Smooth muscle cell (in vitro differentiated cells): ENCODE data around the gene DHX34. TPM values are rescaled to one million over a fixed set of nuclear protein-coding genes. Genes with fewer than 3 reads are reported as not detected.

Source experiments
- DNase-seq: peaks from one replicate; lab custom pipeline; 2025; ENCODE audit not compliant: unreplicated experiment; lab: John Stamatoyannopoulos, UW
- H2AFZ ChIP-seq: fragments of 200-600 bp; sonication (generic); 2 replicates; pipeline ENCODE4 v1.6.0; 2016; ENCODE audit warnings: antibody characterized with exemption, low read depth, mild to moderate bottlenecking
- H3F3A ChIP-seq: fragments of 200-600 bp; sonication (generic); 2 replicates; pipeline ENCODE4 v1.6.0; 2017; ENCODE audit warnings: antibody characterized with exemption, low read depth
- H3K27ac ChIP-seq: fragments of 200-600 bp; sonication (generic); 2 replicates; pipeline ENCODE4 v1.5.1; 2016; ENCODE audit warnings: low read depth, mild to moderate bottlenecking
- H3K27me3 ChIP-seq: fragments of 200-600 bp; sonication (generic); 2 replicates; pipeline ENCODE4 v1.6.1; 2016; ENCODE audit warnings: low read depth, mild to moderate bottlenecking
- H3K36me3 ChIP-seq: fragments of 200-600 bp; sonication (generic); 2 replicates; pipeline ENCODE4 v1.5.1; 2016; ENCODE audit warnings: low read depth
- H3K4me1 ChIP-seq: fragments of 200-600 bp; sonication (generic); 2 replicates; pipeline ENCODE4 v1.5.1; 2016; ENCODE audit warnings: low read depth
- H3K4me2 ChIP-seq: fragments of 200-600 bp; sonication (generic); 2 replicates; pipeline ENCODE4 v1.6.0; 2016; ENCODE audit warnings: mild to moderate bottlenecking
- H3K4me3 ChIP-seq: fragments of 200-600 bp; sonication (generic); 2 replicates; pipeline ENCODE4 v1.5.1; 2016; ENCODE audit warnings: mild to moderate bottlenecking
- H3K79me2 ChIP-seq: fragments of 200-600 bp; sonication (generic); 2 replicates; pipeline ENCODE4 v1.6.0; 2016; ENCODE audit warnings: low read depth, mild to moderate bottlenecking
- H3K9ac ChIP-seq: fragments of 200-600 bp; sonication (generic); 2 replicates; pipeline ENCODE4 v1.6.0; 2016; ENCODE audit warnings: low read depth
- H3K9me3 ChIP-seq: fragments of 200-600 bp; sonication (generic); replicated peaks from 2 replicates; pipeline ENCODE4 v1.5.1; 2016; ENCODE audit warnings: low read depth
- H4K20me1 ChIP-seq: fragments of 200-600 bp; sonication (generic); 2 replicates; pipeline ENCODE4 v1.6.0; 2016; ENCODE audit warnings: low read depth
- WGBS: methylation state at CpG from one replicate; pipeline ENCODE4 v1.1.7; 2016; ENCODE audit warnings: low lambda C conversion rate; 5-methylcytosine and 5-hydroxymethylcytosine counted together
- polyA plus RNA-seq: library from polyadenylated mRNA; unstranded; fragments of >200 nt; fragmentation: Nextera tagmentation; extraction: Ambion mirVana; gene quantifications from 2 replicates; pipeline ENCODE4 v1.2.1, GENCODE V29; 2016
- total RNA-seq: library from RNA; depleted of rRNA; stranded (reverse); fragments of >200 nt; gene quantifications from 2 replicates; pipeline ENCODE4 v1.2.3, GENCODE V29; 2014
- TF ChIP-seq, protein P1 (sequence below): fragments of 200-600 bp; sonication (generic); IDR thresholded peaks from 2 replicates; pipeline ENCODE4 v1.5.1; 2017; ENCODE audit warnings: borderline replicate concordance, mild to moderate bottlenecking, antibody characterized with exemption; ENCODE audit not compliant: insufficient read depth, poor library complexity, severe bottlenecking

DHX34 gene
- total and polyA plus RNA-seq, 2 experiments from 2014 or later, result 7.1 to 9.8 TPM

DNA sequence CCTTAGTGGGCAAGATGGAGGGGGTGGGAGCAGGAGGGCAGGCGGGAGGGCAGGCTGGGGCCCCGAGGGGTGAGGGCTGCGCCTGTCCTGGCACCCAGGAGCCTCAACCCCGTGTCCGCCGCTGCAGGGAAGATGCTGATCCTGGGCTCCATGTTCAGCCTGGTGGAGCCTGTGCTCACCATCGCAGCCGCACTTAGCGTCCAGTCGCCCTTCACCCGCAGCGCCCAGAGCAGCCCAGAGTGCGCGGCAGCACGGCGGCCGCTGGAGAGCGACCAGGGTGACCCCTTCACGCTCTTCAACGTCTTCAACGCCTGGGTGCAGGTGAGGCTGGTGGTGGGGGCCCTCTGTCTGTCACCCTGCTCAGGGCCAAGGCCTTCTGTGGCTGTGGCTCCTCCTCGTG lies 23.5 kb downstream of the DHX34 start:
- Histone ChIP-seq H3K4me1 (no peaks in the 10 kb centered on the region), H3K36me3 (no peaks in the 10 kb centered on the region), H3F3A (no peaks in the 10 kb centered on the region), H3K9ac (no peak overlapping the region), H3K27me3 (no peaks in the 10 kb centered on the region), H3K79me2 (no peaks in the 10 kb centered on the region), H3K27ac (no peak overlapping the region), H2AFZ (no peak overlapping the region), H3K9me3 (no peaks in the 10 kb centered on the region), H3K4me3 (no peak overlapping the region), H3K4me2 (no peak overlapping the region), H4K20me1 (no peaks in the 10 kb centered on the region)
- WGBS, result over 99% methylated on average over 16 of the region's 22 CpGs
- DNase-seq, result no peak
- TF ChIP-seq, protein P1, sequence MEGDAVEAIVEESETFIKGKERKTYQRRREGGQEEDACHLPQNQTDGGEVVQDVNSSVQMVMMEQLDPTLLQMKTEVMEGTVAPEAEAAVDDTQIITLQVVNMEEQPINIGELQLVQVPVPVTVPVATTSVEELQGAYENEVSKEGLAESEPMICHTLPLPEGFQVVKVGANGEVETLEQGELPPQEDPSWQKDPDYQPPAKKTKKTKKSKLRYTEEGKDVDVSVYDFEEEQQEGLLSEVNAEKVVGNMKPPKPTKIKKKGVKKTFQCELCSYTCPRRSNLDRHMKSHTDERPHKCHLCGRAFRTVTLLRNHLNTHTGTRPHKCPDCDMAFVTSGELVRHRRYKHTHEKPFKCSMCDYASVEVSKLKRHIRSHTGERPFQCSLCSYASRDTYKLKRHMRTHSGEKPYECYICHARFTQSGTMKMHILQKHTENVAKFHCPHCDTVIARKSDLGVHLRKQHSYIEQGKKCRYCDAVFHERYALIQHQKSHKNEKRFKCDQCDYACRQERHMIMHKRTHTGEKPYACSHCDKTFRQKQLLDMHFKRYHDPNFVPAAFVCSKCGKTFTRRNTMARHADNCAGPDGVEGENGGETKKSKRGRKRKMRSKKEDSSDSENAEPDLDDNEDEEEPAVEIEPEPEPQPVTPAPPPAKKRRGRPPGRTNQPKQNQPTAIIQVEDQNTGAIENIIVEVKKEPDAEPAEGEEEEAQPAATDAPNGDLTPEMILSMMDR, result no peak

DNA sequence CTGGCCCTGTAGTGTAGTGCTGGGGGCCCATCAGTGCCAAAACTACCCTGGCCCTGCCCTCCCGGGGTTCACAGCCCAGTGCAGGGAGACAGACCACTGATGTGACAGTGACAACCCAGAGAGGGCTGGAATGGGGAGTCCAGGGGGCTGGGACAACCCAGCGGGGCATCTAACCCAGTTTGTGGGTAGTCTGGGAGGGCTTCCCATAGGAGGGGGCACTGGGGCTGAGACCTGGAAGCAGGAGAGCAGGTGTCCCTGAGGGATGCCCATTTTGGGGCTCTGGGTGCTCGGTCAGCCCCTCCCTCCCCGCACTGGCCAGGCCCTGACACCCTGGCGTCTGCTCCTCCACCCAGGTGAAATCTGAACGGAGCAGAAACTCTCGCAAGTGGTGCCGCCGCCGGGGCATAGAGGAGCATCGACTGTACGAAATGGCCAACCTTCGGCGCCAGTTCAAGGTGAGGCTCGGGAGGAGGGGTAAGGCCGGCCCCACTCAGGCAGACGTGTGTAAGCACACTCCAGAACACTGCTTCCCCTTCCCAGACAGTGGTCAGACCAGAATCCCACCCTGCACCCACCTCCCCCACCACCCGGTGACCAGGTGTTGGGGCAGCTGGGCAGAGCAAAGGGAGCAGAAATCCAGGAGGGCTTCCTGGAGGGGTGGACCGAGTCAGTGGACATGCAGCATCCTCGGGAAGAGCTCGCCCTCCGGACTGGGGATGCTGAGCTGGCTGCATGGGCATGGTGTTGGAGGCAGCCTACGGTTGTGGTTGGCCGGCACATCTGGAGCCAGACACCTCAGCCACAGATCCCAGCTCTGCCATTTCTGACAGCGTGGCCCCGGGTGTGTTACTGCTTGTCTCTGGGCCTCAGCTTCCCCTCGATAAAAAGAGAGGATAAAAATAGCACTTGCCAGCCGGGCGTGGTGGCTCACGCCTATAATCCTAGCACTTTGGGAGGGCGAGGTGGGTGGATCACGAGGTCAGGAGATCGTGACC lies 24.4 kb downstream of the DHX34 start:
- no peak overlapping the region for H3K27ac ChIP-seq
- no peaks in the 10 kb centered on the region for H3K27me3 ChIP-seq
- H3K9ac ChIP-seq, result no peak overlapping the region
- H3F3A ChIP-seq, result no peaks in the 10 kb centered on the region
- 98% methylated on average over 27 of the region's 33 CpGs for WGBS
- H3K4me3 ChIP-seq, result no peak overlapping the region
- no peak overlapping the region for H2AFZ ChIP-seq
- no peaks in the 10 kb centered on the region for H3K36me3 ChIP-seq
- H3K79me2 ChIP-seq, result no peaks in the 10 kb centered on the region
- no peaks in the 10 kb centered on the region for H4K20me1 ChIP-seq
- H3K4me1 ChIP-seq, result no peaks in the 10 kb centered on the region
- no peaks in the 10 kb centered on the region for H3K9me3 ChIP-seq
- no peak for DNase-seq
- TF ChIP-seq, protein P1, result no peak
- H3K4me2 ChIP-seq, result no peak overlapping the region

DNA sequence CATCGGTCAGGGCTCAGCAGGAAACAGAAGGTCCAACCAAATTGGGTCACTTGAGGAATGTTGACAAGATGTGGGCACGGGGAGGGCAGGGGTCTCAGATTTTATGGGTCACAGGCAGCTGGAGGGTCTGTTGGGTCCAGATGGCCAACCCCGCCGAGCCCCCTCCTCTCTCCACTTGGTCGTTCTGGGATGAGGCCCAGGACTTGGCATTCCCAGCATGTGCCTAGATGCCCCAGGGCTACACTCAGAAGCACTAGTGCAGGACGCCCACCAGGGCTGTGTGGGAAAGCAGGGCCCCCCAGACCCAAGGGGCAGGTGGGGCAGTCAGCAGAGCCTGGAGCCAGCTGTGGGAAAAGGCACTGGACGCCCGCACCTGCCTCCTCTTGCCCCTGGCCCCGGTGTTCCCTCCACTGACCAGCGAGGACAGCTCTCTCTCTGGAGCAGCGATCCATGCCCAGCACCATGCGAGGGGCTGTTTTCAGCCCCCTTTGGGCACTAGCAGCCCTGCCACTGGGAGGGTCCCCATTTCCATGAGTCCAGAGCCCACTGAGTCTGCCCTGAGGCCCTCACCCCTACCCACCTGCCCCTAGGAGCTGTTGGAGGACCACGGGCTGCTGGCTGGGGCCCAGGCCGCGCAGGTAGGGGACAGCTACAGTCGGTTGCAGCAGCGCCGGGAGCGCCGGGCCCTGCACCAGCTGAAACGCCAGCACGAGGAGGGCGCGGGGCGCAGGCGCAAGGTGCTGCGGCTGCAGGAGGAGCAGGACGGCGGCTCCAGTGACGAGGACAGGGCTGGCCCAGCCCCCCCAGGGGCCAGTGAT lies 26.0 kb downstream of the DHX34 start:
- H4K20me1 ChIP-seq, result no peaks in the 10 kb centered on the region
- H3K27me3 ChIP-seq, result no peaks in the 10 kb centered on the region
- H3K36me3 ChIP-seq, result peaks cover 1% of the 10 kb centered on the region
- H3K4me2 ChIP-seq, result no peak overlapping the region
- no peak overlapping the region for H2AFZ ChIP-seq
- TF ChIP-seq, protein P1, result no peak
- H3K79me2 ChIP-seq, result no peaks in the 10 kb centered on the region
- no peak overlapping the region for H3K27ac ChIP-seq
- H3K4me3 ChIP-seq, result no peak overlapping the region
- H3K9ac ChIP-seq, result no peak overlapping the region
- no peaks in the 10 kb centered on the region for H3K9me3 ChIP-seq
- no peaks in the 10 kb centered on the region for H3F3A ChIP-seq
- H3K4me1 ChIP-seq, result no peaks in the 10 kb centered on the region
- no peak for DNase-seq
- 97% methylated on average over 30 of the region's 30 CpGs for WGBS
